GM18498 (cell line): ENCODE results near the gene MYCN.
"Not testable (repeated sequence)": the region's sequence is repeated elsewhere in the genome, so short reads cannot be mapped to it uniquely, and the experiment has no call there.

Source experiments
- ATAC-seq: cut with Tn5 transposase; IDR thresholded peaks from one replicate; pipeline ENCODE4 v1.9.1; 2021; ENCODE audit warnings: mild to moderate bottlenecking, moderate library complexity; ENCODE audit not compliant: unreplicated experiment

MYCN gene

GRCh38 chr2:15942711-15943345 is 2.5 kb downstream of the MYCN start:
- ATAC-seq: no peak

- ATAC-seq: no peak
Measured at GRCh38 chr2:15943378-15944280, 3.3 kb downstream of the MYCN start.

- ATAC-seq: no peak
Measured at GRCh38 chr2:15944325-15945017, 4.1 kb downstream of the MYCN start.

GRCh38 chr2:15945909-15946705 is 5.8 kb downstream of the MYCN start:
- no peak for ATAC-seq

DNA sequence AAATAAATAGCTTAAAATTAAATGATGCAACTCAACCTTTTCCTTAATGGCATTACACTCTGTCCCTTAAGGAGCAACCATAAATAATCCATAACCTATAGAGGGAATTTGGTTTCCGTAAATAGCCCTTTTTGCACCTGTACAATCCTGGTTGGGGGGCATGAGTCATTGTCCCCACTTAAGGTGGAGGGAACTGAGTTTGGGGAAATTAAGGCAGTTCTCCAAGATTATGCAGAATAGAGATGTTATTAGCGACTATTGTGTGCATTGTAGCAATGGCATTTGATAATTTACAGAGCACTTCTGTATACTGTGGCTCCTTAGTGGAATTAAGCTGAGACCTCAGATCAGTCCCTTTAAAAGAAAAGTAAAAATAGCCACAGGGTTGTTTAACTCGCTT is 6.6 kb downstream of the MYCN start:
- no peak for ATAC-seq

DNA sequence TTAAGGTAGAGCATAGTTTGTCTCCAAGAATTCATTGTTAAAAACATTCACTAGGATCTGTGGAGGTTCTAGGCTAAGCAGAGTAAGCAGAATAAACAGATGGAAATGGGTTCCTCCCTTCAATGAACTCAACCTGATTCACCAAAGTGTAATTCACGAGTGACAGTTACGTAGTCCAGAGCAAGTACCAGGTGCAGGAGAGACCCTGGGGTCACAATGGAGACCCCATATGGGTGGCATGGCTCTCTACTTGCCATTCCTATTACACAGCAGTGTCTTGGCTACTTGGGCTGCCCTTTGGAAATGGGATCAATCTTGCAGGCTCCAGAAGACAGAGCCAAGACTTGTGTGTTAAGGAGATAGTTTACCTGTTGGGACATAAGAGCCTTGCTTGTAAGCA is 7.1 kb downstream of the MYCN start:
- ATAC-seq: no peak

DNA sequence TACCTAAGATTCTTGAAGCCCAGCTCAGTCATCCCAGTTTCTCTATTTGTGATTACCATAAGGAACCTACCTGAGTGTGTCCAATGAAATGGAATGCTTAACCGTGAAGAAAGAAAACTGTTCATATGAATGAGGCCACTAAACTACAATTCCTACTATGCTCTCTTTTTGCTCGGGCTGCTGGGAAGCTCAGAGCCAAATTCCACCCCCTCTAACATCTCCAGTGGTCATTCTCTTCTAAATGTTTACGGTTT is 8.3 kb downstream of the MYCN start:
- no peak for ATAC-seq

GRCh38 chr2:15949126-15949525 is 8.8 kb downstream of the MYCN start:
- no peak for ATAC-seq

DNA sequence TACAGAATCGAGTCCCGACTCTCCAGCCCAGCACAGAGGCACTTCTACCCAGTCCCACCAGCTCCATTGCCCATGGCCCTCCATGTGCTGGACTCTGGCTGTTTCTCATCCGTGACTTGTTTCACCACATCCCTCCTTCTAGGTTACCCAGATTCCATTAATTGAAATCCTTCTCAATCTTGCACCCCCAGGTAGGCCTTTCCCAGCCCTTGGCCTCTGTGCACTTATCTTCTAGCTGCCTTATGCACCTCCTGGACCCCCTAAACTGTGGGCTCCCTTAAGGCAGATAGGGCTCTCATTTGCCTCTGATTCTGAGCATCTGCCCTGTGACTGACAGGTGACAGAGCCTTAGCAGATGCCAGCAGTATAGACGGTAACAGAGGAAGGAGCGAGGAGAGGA is 9.2 kb downstream of the MYCN start:
- ATAC-seq: no peak

DNA sequence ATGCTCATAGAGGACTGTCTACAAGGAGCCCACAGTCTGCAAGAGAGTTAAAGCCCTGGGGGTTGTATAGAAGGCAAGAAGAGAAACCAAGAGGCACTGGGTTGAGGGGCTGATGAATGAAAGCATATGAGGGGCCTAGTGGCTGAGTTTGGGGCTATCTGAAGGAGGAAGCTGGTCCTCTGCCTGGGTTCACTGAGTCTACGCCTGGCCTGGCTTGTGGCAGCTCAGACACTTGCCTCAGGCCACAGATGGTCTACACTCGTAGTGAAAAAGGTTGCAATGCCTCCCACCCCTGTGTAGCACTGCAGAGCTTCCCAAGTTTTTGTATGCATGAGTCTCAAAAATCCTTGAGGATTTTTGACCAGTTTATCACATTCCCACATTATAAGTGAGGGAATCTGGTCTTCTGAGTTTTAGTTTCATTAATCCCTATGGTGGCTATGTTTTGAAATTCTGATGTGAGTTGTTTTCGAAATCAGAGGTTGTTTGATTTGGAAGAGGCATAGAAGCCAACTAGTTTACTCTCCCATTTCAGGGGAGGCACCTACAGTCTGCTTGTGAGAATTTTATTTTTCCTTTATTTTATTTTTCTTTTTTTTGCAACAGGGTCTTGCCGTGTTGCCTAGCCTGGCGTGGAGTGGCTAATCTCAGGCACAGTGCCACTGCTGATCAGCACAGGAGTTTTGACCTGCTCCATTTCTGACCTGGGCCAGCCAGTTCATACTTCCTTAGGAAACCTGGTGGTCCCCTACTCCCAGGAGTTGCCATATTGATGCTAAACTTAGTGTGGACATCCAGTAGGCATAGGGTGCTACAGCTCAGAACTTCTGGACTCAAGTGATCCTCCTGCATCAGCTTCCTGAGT is 10.0 kb downstream of the MYCN start:
- no peak for ATAC-seq

GRCh38 chr2:15951936-15952335 is 11.6 kb downstream of the MYCN start:
- not testable (repeated sequence) for ATAC-seq

GRCh38 chr2:15952451-15953146 is 12.2 kb downstream of the MYCN start:
- ATAC-seq: no peak

DNA sequence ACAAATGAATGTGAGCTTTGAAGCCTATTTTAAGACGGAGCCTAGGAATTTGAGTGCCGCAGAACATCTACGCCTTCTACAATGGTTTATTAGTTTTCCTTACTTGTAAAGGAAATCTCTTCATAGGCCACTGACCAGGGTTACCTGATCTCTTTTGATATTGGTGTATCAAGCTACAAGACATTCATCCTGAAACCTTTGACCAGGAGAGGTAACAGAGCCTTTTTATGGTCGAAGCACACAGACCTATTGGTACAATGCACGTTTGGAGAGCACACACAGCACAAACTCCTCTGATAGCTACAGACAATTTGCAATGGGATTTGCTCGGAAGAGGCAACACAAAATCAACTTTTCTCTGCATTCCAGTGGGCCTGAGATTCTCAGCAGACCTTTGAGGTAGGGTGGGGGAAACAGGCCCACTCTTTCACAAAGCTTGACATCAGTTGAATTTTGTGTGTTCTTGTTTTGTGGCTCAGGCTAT is 12.8 kb downstream of the MYCN start:
- no peak for ATAC-seq

DNA sequence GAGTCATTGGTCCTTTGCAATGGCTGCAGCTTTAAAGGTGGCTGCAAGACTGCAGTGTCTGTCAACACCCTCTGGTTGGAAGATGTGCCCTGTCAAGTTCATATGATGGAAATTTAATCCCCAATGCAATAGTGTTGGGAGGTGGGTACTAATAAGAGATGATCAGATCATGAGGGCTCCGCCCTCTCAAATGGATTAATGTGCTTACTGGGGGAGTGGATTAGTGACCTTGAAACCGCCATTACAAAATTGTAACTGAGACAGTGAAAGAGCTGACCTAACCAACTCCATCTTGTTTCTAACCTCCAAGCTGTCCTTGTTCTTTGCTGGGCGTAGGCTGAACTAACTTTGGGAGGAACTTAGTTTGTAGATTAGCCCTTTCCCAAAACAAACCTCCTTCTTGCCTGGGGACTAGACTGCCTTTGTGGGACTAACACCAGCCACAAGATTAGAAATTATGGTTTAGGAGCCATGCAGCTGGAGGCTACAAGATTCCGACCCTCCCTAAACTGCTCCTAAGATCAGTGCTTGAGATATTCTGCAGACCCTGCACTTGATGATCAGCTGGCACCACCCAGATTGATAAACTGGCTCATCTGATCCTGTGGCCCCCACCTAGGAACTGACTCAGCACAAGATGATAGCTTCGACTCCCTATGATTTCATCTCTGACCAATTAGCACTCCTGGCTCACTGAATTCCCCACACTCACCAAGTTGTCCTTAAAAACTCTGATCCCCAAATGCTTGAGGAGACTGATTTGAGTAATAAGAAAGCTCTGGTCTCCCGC is 13.7 kb downstream of the MYCN start:
- ATAC-seq: no peak

- ATAC-seq: no peak
Measured at GRCh38 chr2:15954761-15955160, 14.4 kb downstream of the MYCN start.

- no peak for ATAC-seq
Measured at GRCh38 chr2:15955232-15955988, 15.1 kb downstream of the MYCN start.

GRCh38 chr2:15956230-15956629 is 15.9 kb downstream of the MYCN start:
- ATAC-seq: no peak
